Spleen (tissue), 7 donors: ENCODE measurements around the gene ZYX.

Source experiments
- POLR2A ChIP-seq, 3 donors: fragments of 450-650 bp; IDR thresholded peaks; one replicate each; pipeline ENCODE4 v1.5.1; 2017; ENCODE audit warnings: antibody characterized with exemption in 3 of 3, mild to moderate bottlenecking in 1 of 3
- POLR2AphosphoS5 ChIP-seq, 3 donors: sonication (generic); formaldehyde crosslinking; IDR thresholded peaks; one replicate each; pipeline ENCODE4 v1.5.1; 2017; ENCODE audit warnings: antibody characterized with exemption in 3 of 3
- TF ChIP-seq, protein P1 (sequence below), 11 experiments: fragments of 200-600 bp in 7 of 11; fragments of 450-650 bp in 4 of 11; sonication (generic) in 4 of 11; IDR thresholded peaks in 8 of 11; conservative IDR thresholded peaks in 3 of 11; 1 replicate in 7 of 11; 2 replicates in 4 of 11; pipeline versions ENCODE4 v1.4.0 to v1.8.0; 2016 to 2021; ENCODE audit warnings: antibody characterized with exemption in 11 of 11, inconsistent platforms in 4 of 11, mild to moderate bottlenecking in 1 of 11
- donor health status: DM: no; HTN: no; CAD: no; lungs with moderate emphysema.
- donor health status: DM: no; HTN: no; CAD: no.
- donor health status: DM: no; HTN: no; CAD: no.

DNA sequence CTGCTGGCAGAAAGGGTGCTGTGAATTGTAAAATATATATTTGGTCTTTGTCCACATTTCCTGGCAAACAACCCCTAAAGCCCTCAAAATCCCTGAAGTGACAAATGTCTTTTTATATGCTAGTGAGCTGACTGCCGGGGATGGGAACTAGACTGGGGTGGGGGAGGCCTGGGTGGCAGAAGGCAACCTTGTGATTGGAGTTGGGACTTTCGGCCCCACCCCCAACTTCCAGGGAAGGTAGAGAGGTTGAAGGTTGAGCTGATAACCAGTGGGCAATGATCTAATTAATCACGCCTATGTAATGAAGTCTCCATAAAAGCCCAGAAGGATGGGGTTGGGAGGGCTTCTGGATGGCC lies 24.8 kb downstream of the ZYX start:
- TF ChIP-seq POLR2A (IDR thresholded peaks at IDR 0.05) (no peak), POLR2AphosphoS5 (IDR thresholded peaks at IDR 0.05) (no peak)
- TF ChIP-seq, protein P1, sequence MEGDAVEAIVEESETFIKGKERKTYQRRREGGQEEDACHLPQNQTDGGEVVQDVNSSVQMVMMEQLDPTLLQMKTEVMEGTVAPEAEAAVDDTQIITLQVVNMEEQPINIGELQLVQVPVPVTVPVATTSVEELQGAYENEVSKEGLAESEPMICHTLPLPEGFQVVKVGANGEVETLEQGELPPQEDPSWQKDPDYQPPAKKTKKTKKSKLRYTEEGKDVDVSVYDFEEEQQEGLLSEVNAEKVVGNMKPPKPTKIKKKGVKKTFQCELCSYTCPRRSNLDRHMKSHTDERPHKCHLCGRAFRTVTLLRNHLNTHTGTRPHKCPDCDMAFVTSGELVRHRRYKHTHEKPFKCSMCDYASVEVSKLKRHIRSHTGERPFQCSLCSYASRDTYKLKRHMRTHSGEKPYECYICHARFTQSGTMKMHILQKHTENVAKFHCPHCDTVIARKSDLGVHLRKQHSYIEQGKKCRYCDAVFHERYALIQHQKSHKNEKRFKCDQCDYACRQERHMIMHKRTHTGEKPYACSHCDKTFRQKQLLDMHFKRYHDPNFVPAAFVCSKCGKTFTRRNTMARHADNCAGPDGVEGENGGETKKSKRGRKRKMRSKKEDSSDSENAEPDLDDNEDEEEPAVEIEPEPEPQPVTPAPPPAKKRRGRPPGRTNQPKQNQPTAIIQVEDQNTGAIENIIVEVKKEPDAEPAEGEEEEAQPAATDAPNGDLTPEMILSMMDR (IDR thresholded peaks at IDR 0.05 in 8 of 11, conservative IDR thresholded peaks at IDR 0.05 in 3 of 11), result no peak
